GM19463 (cell line): ENCODE results near the gene AP5Z1.

Experiments
- ATAC-seq: cut with Tn5 transposase; IDR thresholded peaks from one replicate; pipeline ENCODE4 v1.9.1; 2021; ENCODE audit warnings: mild to moderate bottlenecking, moderate library complexity; ENCODE audit not compliant: unreplicated experiment

Gene AP5Z1

GRCh38 chr7:4835398-4836205, 60.2 kb downstream of the AP5Z1 start:
- ATAC-seq: no peak

GRCh38 chr7:4836206-4836661, 60.8 kb downstream of the AP5Z1 start:
- no peak for ATAC-seq

GRCh38 chr7:4837041-4837802, 61.8 kb downstream of the AP5Z1 start:
- ATAC-seq: no peak

- no peak for ATAC-seq
These were observed 62.6 kb downstream of the AP5Z1 start for GRCh38 chr7:4837803-4838625.

GRCh38 chr7:4838626-4839334, 63.4 kb downstream of the AP5Z1 start:
- no peak for ATAC-seq

- no peak for ATAC-seq
These were observed 64.7 kb downstream of the AP5Z1 start for GRCh38 chr7:4840079-4840501.
